HG03060 (cell line): Measurements from ENCODE around the gene ATP13A5.

Experiments used
- ATAC-seq: cut with Tn5 transposase; IDR thresholded peaks from one replicate; pipeline ENCODE4 v1.9.1; 2021; ENCODE audit warnings: low read depth, moderate number of reproducible peaks; ENCODE audit not compliant: unreplicated experiment

ATP13A5 gene

GRCh38 chr3:193271101-193271840 is 107.3 kb downstream of the ATP13A5 start:
- ATAC-seq, result no peak

GRCh38 chr3:193270451-193270850 is 108.1 kb downstream of the ATP13A5 start:
- no peak for ATAC-seq

GRCh38 chr3:193269343-193270028 is 109.1 kb downstream of the ATP13A5 start:
- no peak for ATAC-seq

- ATAC-seq, result no peak
These were observed 115.8 kb downstream of the ATP13A5 start for GRCh38 chr3:193262707-193263106.

- no peak for ATAC-seq
These were observed 116.6 kb downstream of the ATP13A5 start for GRCh38 chr3:193261970-193262369.

- ATAC-seq, result no peak
These were observed 124.4 kb downstream of the ATP13A5 start for GRCh38 chr3:193253986-193254660.

- no peak for ATAC-seq
These were observed 128.1 kb downstream of the ATP13A5 start for GRCh38 chr3:193250492-193250891.

GRCh38 chr3:193248848-193249468 is 129.6 kb downstream of the ATP13A5 start:
- no peak for ATAC-seq

GRCh38 chr3:193243571-193243970 is 135.0 kb downstream of the ATP13A5 start:
- no peak for ATAC-seq

- no peak for ATAC-seq
These were observed 136.8 kb downstream of the ATP13A5 start for GRCh38 chr3:193241716-193242115.

- ATAC-seq, result no peak
These were observed 137.5 kb downstream of the ATP13A5 start, which contains the start of gene PLAAT1 for GRCh38 chr3:193240850-193241706. PLAAT1 (plus strand) TSS chr3:193241222; CDS start chr3:193255651, 14,429 bp downstream.

- no peak for ATAC-seq
These were observed 138.1 kb downstream of the ATP13A5 start for GRCh38 chr3:193240436-193240849.

GRCh38 chr3:193237030-193237429 is 141.5 kb downstream of the ATP13A5 start:
- no peak for ATAC-seq

- ATAC-seq, result no peak
These were observed 142.0 kb downstream of the ATP13A5 start for GRCh38 chr3:193236599-193236998.

- no peak for ATAC-seq
These were observed 147.4 kb downstream of the ATP13A5 start for GRCh38 chr3:193231201-193231600.

- ATAC-seq, result no peak
These were observed 147.9 kb downstream of the ATP13A5 start for GRCh38 chr3:193230610-193231009.

- no peak for ATAC-seq
These were observed 148.6 kb downstream of the ATP13A5 start for GRCh38 chr3:193229851-193230420.

- ATAC-seq, result no peak
These were observed 150.3 kb downstream of the ATP13A5 start for GRCh38 chr3:193228206-193228605.

- no peak for ATAC-seq
These were observed 153.0 kb downstream of the ATP13A5 start for GRCh38 chr3:193225302-193226125.
